ENCODE measurements around the gene RPL13. TPM values are rescaled to one million over a fixed set of nuclear protein-coding genes. Genes with fewer than 3 reads are reported as not detected.

The RPL13 gene
- total and polyA plus RNA-seq, 2 of the 13 experiments (the other 11 are each of a cell fraction or from before 2014, with no cell fraction given): 2,988 to 4,411 TPM

DNA sequence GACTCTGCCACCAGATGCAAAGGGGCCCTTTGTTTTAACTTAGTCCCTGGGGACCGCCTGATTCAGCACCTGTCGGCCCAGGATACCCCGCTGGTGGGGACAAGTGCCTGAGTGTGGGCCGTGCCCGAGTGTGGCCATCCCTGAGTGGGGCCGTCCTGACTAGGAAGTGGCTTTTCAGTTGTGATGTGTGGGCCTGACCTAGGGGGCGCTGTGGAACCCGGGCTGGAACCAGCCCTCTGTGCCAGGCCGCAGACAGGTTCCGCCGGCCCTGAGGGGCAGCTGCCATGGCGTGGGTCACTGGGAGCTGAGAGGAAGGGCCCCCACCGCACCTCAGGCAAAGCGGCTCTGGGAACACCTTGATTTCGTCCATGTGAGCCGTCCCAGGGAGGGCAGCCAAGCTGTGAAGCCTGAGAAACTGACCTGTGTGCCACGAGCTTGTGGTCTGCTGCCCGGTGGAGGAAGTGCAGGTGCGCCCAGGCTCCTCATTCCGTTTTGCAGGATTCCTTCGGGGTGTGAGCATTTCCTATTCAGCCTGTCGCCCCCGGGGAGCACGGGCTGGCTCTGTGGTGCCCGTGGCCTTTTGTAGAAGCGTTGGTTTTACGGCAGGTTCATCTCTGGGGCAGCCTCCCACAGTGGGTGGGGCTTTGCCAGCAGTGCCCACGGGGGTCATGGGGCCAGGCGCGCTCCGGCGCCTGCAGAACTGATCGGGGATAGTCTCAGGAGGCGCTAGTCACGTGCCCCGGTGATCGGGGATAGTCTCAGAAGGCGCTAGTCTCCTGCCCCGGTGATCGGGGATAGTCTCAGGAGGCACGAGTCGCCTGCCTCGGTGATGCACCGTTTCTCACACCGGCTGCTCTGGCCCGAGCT is 5.3 kb downstream of the RPL13 start (continued):
- TF ChIP-seq, protein P1, sequence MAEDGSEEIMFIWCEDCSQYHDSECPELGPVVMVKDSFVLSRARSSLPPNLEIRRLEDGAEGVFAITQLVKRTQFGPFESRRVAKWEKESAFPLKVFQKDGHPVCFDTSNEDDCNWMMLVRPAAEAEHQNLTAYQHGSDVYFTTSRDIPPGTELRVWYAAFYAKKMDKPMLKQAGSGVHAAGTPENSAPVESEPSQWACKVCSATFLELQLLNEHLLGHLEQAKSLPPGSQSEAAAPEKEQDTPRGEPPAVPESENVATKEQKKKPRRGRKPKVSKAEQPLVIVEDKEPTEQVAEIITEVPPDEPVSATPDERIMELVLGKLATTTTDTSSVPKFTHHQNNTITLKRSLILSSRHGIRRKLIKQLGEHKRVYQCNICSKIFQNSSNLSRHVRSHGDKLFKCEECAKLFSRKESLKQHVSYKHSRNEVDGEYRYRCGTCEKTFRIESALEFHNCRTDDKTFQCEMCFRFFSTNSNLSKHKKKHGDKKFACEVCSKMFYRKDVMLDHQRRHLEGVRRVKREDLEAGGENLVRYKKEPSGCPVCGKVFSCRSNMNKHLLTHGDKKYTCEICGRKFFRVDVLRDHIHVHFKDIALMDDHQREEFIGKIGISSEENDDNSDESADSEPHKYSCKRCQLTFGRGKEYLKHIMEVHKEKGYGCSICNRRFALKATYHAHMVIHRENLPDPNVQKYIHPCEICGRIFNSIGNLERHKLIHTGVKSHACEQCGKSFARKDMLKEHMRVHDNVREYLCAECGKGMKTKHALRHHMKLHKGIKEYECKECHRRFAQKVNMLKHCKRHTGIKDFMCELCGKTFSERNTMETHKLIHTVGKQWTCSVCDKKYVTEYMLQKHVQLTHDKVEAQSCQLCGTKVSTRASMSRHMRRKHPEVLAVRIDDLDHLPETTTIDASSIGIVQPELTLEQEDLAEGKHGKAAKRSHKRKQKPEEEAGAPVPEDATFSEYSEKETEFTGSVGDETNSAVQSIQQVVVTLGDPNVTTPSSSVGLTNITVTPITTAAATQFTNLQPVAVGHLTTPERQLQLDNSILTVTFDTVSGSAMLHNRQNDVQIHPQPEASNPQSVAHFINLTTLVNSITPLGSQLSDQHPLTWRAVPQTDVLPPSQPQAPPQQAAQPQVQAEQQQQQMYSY (CRISPR knock-in tag; IDR thresholded peaks at IDR 0.05): no peak
- TF ChIP-seq TRIM24 (CRISPR knock-in tag; IDR thresholded peaks at IDR 0.05) (no peak), ZNF205 (CRISPR knock-in tag; IDR thresholded peaks at IDR 0.05) (no peak; the same call in 1 of the 2 replicates), POLR2AphosphoS2 (IDR thresholded peaks at IDR 0.05; ENCODE audit: low read depth, low read length) (peak; percentile 81; the same call in 1 of the 2 replicates), ZNF136 (CRISPR knock-in tag; IDR thresholded peaks at IDR 0.05; ENCODE audit: low read depth) (no peak), SALL1 (CRISPR knock-in tag; IDR thresholded peaks at IDR 0.05) (peak; percentile 58; the same call in 1 of the 2 replicates), ETV6 (CRISPR knock-in tag; conservative IDR thresholded peaks at IDR 0.05) (0 out of 2 replicates have a peak, but pooled peaks have one; percentile 10), ZNF260 (CRISPR knock-in tag; IDR thresholded peaks at IDR 0.05; ENCODE audit: borderline replicate concordance, low read depth) (0 out of 2 replicates have a peak, but pooled peaks have one; percentile 48), NCOA1 (CRISPR knock-in tag; IDR thresholded peaks at IDR 0.05) (peak; percentile 45; the same call in 1 of the 2 replicates), ZNF33A (CRISPR knock-in tag; IDR thresholded peaks at IDR 0.05; ENCODE audit: borderline replicate concordance) (no peak)
- TF ChIP-seq, protein P2, sequence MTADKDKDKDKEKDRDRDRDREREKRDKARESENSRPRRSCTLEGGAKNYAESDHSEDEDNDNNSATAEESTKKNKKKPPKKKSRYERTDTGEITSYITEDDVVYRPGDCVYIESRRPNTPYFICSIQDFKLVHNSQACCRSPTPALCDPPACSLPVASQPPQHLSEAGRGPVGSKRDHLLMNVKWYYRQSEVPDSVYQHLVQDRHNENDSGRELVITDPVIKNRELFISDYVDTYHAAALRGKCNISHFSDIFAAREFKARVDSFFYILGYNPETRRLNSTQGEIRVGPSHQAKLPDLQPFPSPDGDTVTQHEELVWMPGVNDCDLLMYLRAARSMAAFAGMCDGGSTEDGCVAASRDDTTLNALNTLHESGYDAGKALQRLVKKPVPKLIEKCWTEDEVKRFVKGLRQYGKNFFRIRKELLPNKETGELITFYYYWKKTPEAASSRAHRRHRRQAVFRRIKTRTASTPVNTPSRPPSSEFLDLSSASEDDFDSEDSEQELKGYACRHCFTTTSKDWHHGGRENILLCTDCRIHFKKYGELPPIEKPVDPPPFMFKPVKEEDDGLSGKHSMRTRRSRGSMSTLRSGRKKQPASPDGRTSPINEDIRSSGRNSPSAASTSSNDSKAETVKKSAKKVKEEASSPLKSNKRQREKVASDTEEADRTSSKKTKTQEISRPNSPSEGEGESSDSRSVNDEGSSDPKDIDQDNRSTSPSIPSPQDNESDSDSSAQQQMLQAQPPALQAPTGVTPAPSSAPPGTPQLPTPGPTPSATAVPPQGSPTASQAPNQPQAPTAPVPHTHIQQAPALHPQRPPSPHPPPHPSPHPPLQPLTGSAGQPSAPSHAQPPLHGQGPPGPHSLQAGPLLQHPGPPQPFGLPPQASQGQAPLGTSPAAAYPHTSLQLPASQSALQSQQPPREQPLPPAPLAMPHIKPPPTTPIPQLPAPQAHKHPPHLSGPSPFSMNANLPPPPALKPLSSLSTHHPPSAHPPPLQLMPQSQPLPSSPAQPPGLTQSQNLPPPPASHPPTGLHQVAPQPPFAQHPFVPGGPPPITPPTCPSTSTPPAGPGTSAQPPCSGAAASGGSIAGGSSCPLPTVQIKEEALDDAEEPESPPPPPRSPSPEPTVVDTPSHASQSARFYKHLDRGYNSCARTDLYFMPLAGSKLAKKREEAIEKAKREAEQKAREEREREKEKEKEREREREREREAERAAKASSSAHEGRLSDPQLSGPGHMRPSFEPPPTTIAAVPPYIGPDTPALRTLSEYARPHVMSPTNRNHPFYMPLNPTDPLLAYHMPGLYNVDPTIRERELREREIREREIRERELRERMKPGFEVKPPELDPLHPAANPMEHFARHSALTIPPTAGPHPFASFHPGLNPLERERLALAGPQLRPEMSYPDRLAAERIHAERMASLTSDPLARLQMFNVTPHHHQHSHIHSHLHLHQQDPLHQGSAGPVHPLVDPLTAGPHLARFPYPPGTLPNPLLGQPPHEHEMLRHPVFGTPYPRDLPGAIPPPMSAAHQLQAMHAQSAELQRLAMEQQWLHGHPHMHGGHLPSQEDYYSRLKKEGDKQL (CRISPR knock-in tag; IDR thresholded peaks at IDR 0.05; ENCODE audit: low read depth): no peak
- TF ChIP-seq, protein P3, sequence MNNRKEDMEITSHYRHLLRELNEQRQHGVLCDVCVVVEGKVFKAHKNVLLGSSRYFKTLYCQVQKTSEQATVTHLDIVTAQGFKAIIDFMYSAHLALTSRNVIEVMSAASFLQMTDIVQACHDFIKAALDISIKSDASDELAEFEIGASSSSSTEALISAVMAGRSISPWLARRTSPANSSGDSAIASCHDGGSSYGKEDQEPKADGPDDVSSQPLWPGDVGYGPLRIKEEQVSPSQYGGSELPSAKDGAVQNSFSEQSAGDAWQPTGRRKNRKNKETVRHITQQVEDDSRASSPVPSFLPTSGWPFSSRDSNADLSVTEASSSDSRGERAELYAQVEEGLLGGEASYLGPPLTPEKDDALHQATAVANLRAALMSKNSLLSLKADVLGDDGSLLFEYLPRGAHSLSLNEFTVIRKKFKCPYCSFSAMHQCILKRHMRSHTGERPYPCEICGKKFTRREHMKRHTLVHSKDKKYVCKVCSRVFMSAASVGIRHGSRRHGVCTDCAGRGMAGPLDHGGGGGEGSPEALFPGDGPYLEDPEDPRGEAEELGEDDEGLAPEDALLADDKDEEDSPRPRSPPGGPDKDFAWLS (CRISPR knock-in tag; IDR thresholded peaks at IDR 0.05; ENCODE audit: borderline replicate concordance): no peak
- TF ChIP-seq, protein P4, sequence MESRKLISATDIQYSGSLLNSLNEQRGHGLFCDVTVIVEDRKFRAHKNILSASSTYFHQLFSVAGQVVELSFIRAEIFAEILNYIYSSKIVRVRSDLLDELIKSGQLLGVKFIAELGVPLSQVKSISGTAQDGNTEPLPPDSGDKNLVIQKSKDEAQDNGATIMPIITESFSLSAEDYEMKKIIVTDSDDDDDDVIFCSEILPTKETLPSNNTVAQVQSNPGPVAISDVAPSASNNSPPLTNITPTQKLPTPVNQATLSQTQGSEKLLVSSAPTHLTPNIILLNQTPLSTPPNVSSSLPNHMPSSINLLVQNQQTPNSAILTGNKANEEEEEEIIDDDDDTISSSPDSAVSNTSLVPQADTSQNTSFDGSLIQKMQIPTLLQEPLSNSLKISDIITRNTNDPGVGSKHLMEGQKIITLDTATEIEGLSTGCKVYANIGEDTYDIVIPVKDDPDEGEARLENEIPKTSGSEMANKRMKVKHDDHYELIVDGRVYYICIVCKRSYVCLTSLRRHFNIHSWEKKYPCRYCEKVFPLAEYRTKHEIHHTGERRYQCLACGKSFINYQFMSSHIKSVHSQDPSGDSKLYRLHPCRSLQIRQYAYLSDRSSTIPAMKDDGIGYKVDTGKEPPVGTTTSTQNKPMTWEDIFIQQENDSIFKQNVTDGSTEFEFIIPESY (CRISPR knock-in tag; IDR thresholded peaks at IDR 0.05): peak; percentile 82
